GM12892 (cell line): Measurements from ENCODE around the gene C10orf90.

Experiments
- DNase-seq: peaks from one replicate; pipeline ENCODE4 v3.0.0; 2011; ENCODE audit not compliant: insufficient read length
- FAIRE-seq: peaks from 2 replicates; lab custom pipeline; 2011; peaks lifted over from hg19 to GRCh38; lab: Jason Lieb, UNC
- POLR2A ChIP-seq: IDR thresholded peaks from 2 replicates; pipeline ENCODE4 v1.6.1; 2011; ENCODE audit warnings: low read depth, low read length, control low read depth
- POLR2AphosphoS5 ChIP-seq: IDR thresholded peaks from 2 replicates; pipeline ENCODE4 v1.6.1; 2011; ENCODE audit warnings: low read depth, low read length, control low read depth
- TAF1 ChIP-seq: IDR thresholded peaks from 2 replicates; pipeline ENCODE4 v1.6.1; 2011; ENCODE audit warnings: low read depth, mild to moderate bottlenecking, control low read depth, low read length, borderline replicate concordance

Gene C10orf90

GRCh38 chr10:126593968-126594701 is 76.4 kb downstream of the C10orf90 start:
- FAIRE-seq (no peak), DNase-seq (no peak)
- no peak for TF ChIP-seq TAF1
- TF ChIP-seq POLR2A, result no peak
- no peak for TF ChIP-seq POLR2AphosphoS5

GRCh38 chr10:126592901-126593300 is 77.6 kb downstream of the C10orf90 start:
- no peak for TF ChIP-seq POLR2AphosphoS5
- TF ChIP-seq POLR2A, result no peak
- TF ChIP-seq TAF1, result no peak
- FAIRE-seq (no peak), DNase-seq (no peak)

GRCh38 chr10:126588024-126588423 is 82.5 kb downstream of the C10orf90 start:
- no peak for DNase-seq
- FAIRE-seq, result no peak
- no peak for TF ChIP-seq POLR2AphosphoS5
- no peak for TF ChIP-seq TAF1
- no peak for TF ChIP-seq POLR2A

GRCh38 chr10:126586878-126587277 is 83.6 kb downstream of the C10orf90 start:
- FAIRE-seq (no peak), DNase-seq (no peak)
- no peak for TF ChIP-seq POLR2AphosphoS5
- no peak for TF ChIP-seq POLR2A
- TF ChIP-seq TAF1, result no peak

- no peak for TF ChIP-seq POLR2A
- no peak for TF ChIP-seq TAF1
- no peak for TF ChIP-seq POLR2AphosphoS5
- no peak for FAIRE-seq
- DNase-seq, result no peak
Observed at GRCh38 chr10:126586128-126586527, 84.4 kb downstream of the C10orf90 start.

- DNase-seq (no peak), FAIRE-seq (no peak)
- TF ChIP-seq TAF1, result no peak
- TF ChIP-seq POLR2A, result no peak
- TF ChIP-seq POLR2AphosphoS5, result no peak
Observed at GRCh38 chr10:126585249-126586017, 85.1 kb downstream of the C10orf90 start.

GRCh38 chr10:126584836-126585235 is 85.7 kb downstream of the C10orf90 start:
- no peak for TF ChIP-seq TAF1
- TF ChIP-seq POLR2A, result no peak
- no peak for TF ChIP-seq POLR2AphosphoS5

GRCh38 chr10:126583552-126584200 is 86.8 kb downstream of the C10orf90 start:
- no peak for TF ChIP-seq TAF1
- TF ChIP-seq POLR2AphosphoS5, result no peak
- TF ChIP-seq POLR2A, result no peak
- DNase-seq, result no peak
- no peak for FAIRE-seq

More at GRCh38 chr10:126584836-126585235, 85.7 kb downstream of the C10orf90 start:
- no peak for DNase-seq
- FAIRE-seq, result no peak

- no peak for FAIRE-seq
- no peak for TF ChIP-seq TAF1
- no peak for TF ChIP-seq POLR2A
- TF ChIP-seq POLR2AphosphoS5, result no peak
- DNase-seq, result no peak
Observed at GRCh38 chr10:126581648-126582046, 88.8 kb downstream of the C10orf90 start.

GRCh38 chr10:126580873-126581647 is 89.4 kb downstream of the C10orf90 start:
- FAIRE-seq (no peak), DNase-seq (no peak)
- no peak for TF ChIP-seq POLR2AphosphoS5
- TF ChIP-seq TAF1, result no peak
- no peak for TF ChIP-seq POLR2A

GRCh38 chr10:126576336-126576735 is 94.2 kb downstream of the C10orf90 start:
- no peak for FAIRE-seq
- TF ChIP-seq TAF1 (no peak), POLR2AphosphoS5 (no peak), POLR2A (no peak)
- DNase-seq, result no peak
